Thyroid gland (tissue), 4 donors: Measurements from ENCODE around the gene SPATC1L. TPM values are rescaled to one million over a fixed set of nuclear protein-coding genes. Genes with fewer than 3 reads are reported as not detected.
"Not testable (repeated sequence)": the region's sequence is repeated elsewhere in the genome, so short reads cannot be mapped to it uniquely, and the experiment has no call there.

Experiments
- DNase-seq, 2 donors: peaks; one replicate each; pipeline ENCODE4 v3.0.0-alpha.2; 2019
- H3K27ac ChIP-seq, 3 donors: fragments of 200-600 bp; sonication (generic); 1 replicate in 2 of 3; 2 replicates in 1 of 3; pipeline ENCODE4 v1.5.1; 2016 to 2019; ENCODE audit warnings: mild to moderate bottlenecking in 1 of 3, moderate library complexity in 1 of 3
- H3K27me3 ChIP-seq: fragments of 200-600 bp; sonication (generic); one replicate; pipeline ENCODE4 v1.5.1; 2019
- H3K36me3 ChIP-seq, 2 donors: fragments of 200-600 bp; sonication (generic); one replicate each; pipeline ENCODE4 v1.5.1; 2016 to 2019
- H3K4me1 ChIP-seq, 2 donors: fragments of 200-600 bp; sonication (generic); one replicate each; pipeline ENCODE4 v1.5.1; 2017 to 2019
- H3K4me3 ChIP-seq, 3 donors: fragments of 200-600 bp; sonication (generic); replicated peaks in 1 of 3; 1 replicate in 2 of 3; 2 replicates in 1 of 3; pipeline ENCODE4 v1.5.1; 2016; ENCODE audit warnings: mild to moderate bottlenecking in 1 of 3
- H3K9me3 ChIP-seq: fragments of 200-600 bp; sonication (generic); one replicate; pipeline ENCODE4 v1.5.1; 2017
- CTCF ChIP-seq, 6 experiments: fragments of 200-600 bp in 3 of 6; fragments of 450-650 bp in 3 of 6; sonication (generic) in 3 of 6; IDR thresholded peaks; one replicate each; pipeline ENCODE4 v1.5.1; 2016 to 2019; ENCODE audit warnings: antibody characterized with exemption in 6 of 6, mild to moderate bottlenecking in 2 of 6, inconsistent platforms in 1 of 6, moderate library complexity in 1 of 6
- POLR2A ChIP-seq, 2 donors: fragments of 450-650 bp; IDR thresholded peaks; one replicate each; pipeline ENCODE4 v1.6.1; 2017; ENCODE audit warnings: antibody characterized with exemption in 2 of 2, mild to moderate bottlenecking in 2 of 2, moderate library complexity in 1 of 2
- WGBS, 2 donors: methylation state at CpG; one replicate each; pipeline ENCODE4 v1.1.5; 2017; 5-methylcytosine and 5-hydroxymethylcytosine counted together
- intact Hi-C: fragments of 100-400 bp; cut with DNase I; formaldehyde crosslinking; loops from one replicate; pipeline ENCODE4 v1.15.1; 2023
- total RNA-seq, 4 donors: library from RNA; depleted of rRNA; stranded (reverse); fragments of >200 nt; gene quantifications; one replicate each; pipeline ENCODE4 v1.2.3, GENCODE V29; 2016

The SPATC1L gene
- total RNA-seq, 4 donors from 2014 or later: 3.5 to 9.0 (median 5.8) TPM

- TF ChIP-seq CTCF (IDR thresholded peaks at IDR 0.05): no peak
- no peak for TF ChIP-seq POLR2A (IDR thresholded peaks at IDR 0.05)
- WGBS, 2 donors: 79 to 83% methylated on average over 10 to 13 of the region's 19 CpGs
Observed at GRCh38 chr21:46150073-46150472, 34.2 kb downstream of the SPATC1L start.

GRCh38 chr21:46149205-46149901 is 34.9 kb downstream of the SPATC1L start:
- Histone ChIP-seq H3K36me3 (no peaks in the 10 kb centered on the region), H3K27me3 (no peaks in the 10 kb centered on the region), H3K4me3 (no peak overlapping the region), H3K27ac (no peak overlapping the region), H3K4me1 (peaks cover 10 to 11% of the 10 kb centered on the region in 2 donors), H3K9me3 (no peaks in the 10 kb centered on the region)
- no peak for TF ChIP-seq CTCF (IDR thresholded peaks at IDR 0.05)
- no peak for TF ChIP-seq POLR2A (IDR thresholded peaks at IDR 0.05)
- intact Hi-C loops: no loop called here
- peak in 1 of 2 donors; percentile 1 for DNase-seq
- WGBS, 2 donors: 87 to 89% methylated on average over 22 of the region's 22 CpGs

More at GRCh38 chr21:46150073-46150472, 34.2 kb downstream of the SPATC1L start:
- no peak overlapping the region for H3K27ac ChIP-seq
- peaks cover 10 to 11% of the 10 kb centered on the region in 2 donors for H3K4me1 ChIP-seq
- no peaks in the 10 kb centered on the region for H3K9me3 ChIP-seq
- H3K4me3 ChIP-seq: no peak overlapping the region
- intact Hi-C loops: no loop called here
- DNase-seq: peak in 1 of 2 donors; percentile 1
- no peaks in the 10 kb centered on the region for H3K36me3 ChIP-seq
- no peaks in the 10 kb centered on the region for H3K27me3 ChIP-seq

GRCh38 chr21:46148106-46148505 is 36.2 kb downstream of the SPATC1L start:
- H3K9me3 ChIP-seq: no peaks in the 10 kb centered on the region
- H3K27me3 ChIP-seq: no peaks in the 10 kb centered on the region
- TF ChIP-seq POLR2A (IDR thresholded peaks at IDR 0.05) (no peak), CTCF (IDR thresholded peaks at IDR 0.05) (no peak)
- 92 to 96% methylated on average over 11 of the region's 11 CpGs for WGBS, 2 donors
- no peak overlapping the region for H3K27ac ChIP-seq
- no peak overlapping the region for H3K4me3 ChIP-seq
- H3K4me1 ChIP-seq: peaks cover 4 to 5% of the 10 kb centered on the region in 2 donors
- H3K36me3 ChIP-seq: no peaks in the 10 kb centered on the region
- intact Hi-C loops: no loop called here
- DNase-seq: no peak

GRCh38 chr21:46147429-46147828 is 36.8 kb downstream of the SPATC1L start:
- DNase-seq: peak in 1 of 2 donors; percentile 24
- WGBS, 2 donors: 75 to 82% methylated on average over 9 to 12 of the region's 12 CpGs
- peak in 1 of 6 experiments; percentile 19 for TF ChIP-seq CTCF (IDR thresholded peaks at IDR 0.05)

GRCh38 chr21:46146856-46147255 is 37.4 kb downstream of the SPATC1L start:
- no peaks in the 10 kb centered on the region for H3K36me3 ChIP-seq
- no peak for TF ChIP-seq CTCF (IDR thresholded peaks at IDR 0.05)
- no peak for TF ChIP-seq POLR2A (IDR thresholded peaks at IDR 0.05)
- 69 to 80% methylated on average over 13 to 14 of the region's 14 CpGs for WGBS, 2 donors
- H3K27ac ChIP-seq: no peak overlapping the region
- H3K27me3 ChIP-seq: no peaks in the 10 kb centered on the region
- intact Hi-C loops: no loop called here
- DNase-seq: no peak
- no peaks in the 10 kb centered on the region for H3K4me1 ChIP-seq
- no peaks in the 10 kb centered on the region for H3K9me3 ChIP-seq
- H3K4me3 ChIP-seq: no peak overlapping the region

More at GRCh38 chr21:46147429-46147828, 36.8 kb downstream of the SPATC1L start:
- H3K27ac ChIP-seq, H3K27me3 ChIP-seq, H3K36me3 ChIP-seq, H3K4me1 ChIP-seq, H3K9me3 ChIP-seq, H3K4me3 ChIP-seq, intact Hi-C loops: not testable (repeated sequence)
